ENCODE data around the gene CSNK1D.

Gene CSNK1D

DNA sequence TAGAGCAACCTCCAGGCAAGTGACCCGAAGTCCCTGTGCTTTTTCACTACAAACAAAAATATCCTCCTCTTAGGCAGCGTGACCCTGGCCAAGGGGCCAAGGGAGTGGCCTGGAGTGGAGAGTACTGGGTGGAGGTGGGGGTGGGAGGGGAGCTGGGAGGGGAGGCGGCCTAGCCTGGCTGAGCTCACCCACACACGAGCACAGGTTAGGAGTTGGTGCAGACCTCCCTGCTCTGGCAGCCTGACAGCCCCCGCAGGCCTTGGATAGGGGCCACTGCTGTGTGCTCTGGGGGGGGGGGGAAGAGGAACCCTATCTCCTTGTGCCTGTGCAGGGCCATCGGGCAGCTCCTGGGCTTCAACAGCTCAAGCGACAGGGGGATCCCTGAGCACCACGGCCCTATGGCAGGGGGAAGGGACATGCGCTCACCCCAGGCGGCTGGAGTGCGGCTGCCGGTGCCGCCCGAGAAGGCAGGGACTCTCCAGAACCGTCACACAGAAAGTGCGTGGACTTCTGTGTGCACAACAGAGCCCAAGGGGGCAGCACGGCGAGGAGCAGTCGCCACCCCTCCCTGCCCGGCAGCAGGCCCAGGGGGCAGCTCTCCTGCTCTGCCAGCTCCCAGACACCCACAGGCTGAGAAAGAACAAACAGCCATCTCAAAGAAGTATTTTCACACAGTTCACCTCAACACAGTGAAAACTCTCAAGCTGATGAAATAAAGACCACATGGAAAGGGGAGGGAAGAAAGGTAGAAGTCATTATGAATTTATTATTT lies 31.4 kb downstream of the CSNK1D start:
- DNase-seq (ENCODE audit: insufficient read length, low spot score) (no peak), FAIRE-seq (no peak)

DNA sequence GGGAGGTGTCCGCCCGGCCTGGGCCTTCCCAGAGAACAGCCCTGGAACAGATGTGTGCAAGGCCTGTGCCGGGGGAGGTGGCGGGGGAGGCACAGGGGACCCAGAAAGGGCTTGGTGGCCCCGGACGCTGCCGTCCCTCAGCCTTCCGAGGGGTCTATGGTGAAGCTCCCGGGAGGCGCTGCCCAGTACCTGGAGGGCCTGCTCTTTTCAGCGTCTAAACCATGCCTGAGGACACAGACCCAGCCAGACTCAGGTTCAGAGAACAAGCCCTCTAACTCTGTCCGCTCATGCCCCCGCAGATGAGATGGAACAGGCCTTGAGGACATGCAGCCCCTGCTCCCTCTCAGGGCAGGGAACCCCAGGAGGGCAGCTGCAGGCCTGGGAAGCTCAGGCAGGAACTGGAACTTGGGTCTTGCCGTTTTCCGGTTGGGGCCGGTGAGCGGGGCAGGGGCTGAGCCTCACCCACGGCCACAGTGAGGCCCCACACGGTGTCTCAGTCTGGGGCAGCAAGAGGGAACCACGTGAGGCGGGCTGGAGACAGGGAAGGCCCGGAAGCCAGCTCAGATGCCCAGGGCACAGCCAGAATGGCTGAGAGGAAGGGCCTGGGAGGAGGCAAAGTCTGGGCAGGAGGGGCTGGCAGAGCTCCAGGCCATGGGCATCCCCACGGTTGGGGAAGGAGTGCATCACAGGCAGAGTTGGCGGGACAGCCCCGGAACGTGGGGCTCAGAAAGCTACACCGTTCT lies 32.1 kb downstream of the CSNK1D start:
- FAIRE-seq (no peak), DNase-seq (ENCODE audit: insufficient read length, low spot score) (no peak)

- FAIRE-seq, result no peak
Observed at GRCh38 chr17:82240506-82241182, 32.9 kb downstream of the CSNK1D start.

GRCh38 chr17:82239926-82240505 lies 33.5 kb downstream of the CSNK1D start:
- FAIRE-seq, result no peak
- DNase-seq (ENCODE audit: insufficient read length, low spot score), result no peak

More at GRCh38 chr17:82240506-82241182, 32.9 kb downstream of the CSNK1D start:
- DNase-seq (ENCODE audit: insufficient read length, low spot score), result no peak

- FAIRE-seq (no peak), DNase-seq (ENCODE audit: insufficient read length, low spot score) (no peak)
Observed at GRCh38 chr17:82239401-82239925, 34.0 kb downstream of the CSNK1D start.

DNA sequence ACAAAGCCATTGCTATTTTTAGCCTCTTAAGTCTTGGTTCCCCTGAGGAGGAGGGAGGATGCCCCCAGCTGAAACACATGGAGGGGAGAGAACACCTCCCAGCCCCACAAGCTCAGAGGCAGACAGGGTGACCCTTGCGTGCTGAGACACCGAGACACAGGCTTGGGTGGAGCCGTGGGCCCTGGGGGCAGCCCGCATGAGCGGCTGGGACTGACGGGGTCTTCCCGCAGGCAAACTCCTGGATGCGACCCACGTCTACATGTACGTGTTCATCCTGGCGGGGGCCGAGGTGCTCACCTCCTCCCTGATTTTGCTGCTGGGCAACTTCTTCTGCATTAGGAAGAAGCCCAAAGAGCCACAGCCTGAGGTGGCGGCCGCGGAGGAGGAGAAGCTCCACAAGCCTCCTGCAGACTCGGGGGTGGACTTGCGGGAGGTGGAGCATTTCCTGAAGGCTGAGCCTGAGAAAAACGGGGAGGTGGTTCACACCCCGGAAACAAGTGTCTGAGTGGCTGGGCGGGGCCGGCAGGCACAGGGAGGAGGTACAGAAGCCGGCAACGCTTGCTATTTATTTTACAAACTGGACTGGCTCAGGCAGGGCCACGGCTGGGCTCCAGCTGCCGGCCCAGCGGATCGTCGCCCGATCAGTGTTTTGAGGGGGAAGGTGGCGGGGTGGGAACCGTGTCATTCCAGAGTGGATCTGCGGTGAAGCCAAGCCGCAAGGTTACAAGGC lies 34.9 kb downstream of the CSNK1D start:
- DNase-seq (ENCODE audit: insufficient read length, low spot score), result no peak
- FAIRE-seq, result peak; percentile 57

DNA sequence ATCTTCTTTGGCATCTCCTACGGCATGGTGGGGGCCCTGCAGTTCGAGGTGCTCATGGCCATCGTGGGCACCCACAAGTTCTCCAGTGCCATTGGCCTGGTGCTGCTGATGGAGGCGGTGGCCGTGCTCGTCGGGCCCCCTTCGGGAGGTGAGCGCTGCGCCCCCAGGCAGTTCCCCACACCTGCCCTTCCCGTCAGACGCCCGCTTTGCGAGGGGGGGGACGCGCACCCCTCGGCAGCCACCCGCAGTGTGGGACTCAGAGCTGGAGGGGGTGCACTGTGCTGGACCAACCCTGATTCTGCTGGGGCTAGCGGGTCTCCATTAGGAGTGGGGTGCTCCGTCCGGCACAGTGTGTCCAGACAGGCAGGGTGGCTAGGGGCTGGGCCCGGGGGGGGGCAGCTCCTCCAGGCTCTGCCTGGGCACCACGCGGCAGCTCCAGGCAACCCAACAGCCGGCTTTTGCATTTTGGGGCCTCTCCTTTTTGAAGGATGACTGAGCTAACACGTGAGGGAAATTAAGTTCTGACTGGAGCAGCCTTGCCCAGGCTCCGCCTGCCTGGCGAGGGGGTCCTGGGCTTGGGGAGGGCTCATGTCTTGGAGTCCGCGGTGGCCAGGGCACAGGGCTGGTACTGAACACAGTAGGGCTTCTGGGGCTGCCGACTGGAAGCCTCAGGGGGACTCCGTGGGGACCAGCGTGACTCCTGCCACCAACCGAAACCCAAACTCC lies 35.6 kb downstream of the CSNK1D start:
- no peak for FAIRE-seq
- no peak for DNase-seq (ENCODE audit: insufficient read length, low spot score)

DNA sequence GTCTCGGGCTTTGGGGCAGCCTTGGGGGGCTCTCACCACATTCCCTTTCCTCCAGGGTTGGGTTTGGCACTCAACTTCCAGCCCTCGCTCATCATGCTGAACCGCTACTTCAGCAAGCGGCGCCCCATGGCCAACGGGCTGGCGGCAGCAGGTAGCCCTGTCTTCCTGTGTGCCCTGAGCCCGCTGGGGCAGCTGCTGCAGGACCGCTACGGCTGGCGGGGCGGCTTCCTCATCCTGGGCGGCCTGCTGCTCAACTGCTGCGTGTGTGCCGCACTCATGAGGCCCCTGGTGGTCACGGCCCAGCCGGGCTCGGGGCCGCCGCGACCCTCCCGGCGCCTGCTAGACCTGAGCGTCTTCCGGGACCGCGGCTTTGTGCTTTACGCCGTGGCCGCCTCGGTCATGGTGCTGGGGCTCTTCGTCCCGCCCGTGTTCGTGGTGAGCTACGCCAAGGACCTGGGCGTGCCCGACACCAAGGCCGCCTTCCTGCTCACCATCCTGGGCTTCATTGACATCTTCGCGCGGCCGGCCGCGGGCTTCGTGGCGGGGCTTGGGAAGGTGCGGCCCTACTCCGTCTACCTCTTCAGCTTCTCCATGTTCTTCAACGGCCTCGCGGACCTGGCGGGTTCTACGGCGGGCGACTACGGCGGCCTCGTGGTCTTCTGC lies 36.3 kb downstream of the CSNK1D start:
- DNase-seq (ENCODE audit: insufficient read length, low spot score), result no peak
- no peak for FAIRE-seq

- peak; percentile 64 for FAIRE-seq
Observed at GRCh38 chr17:82236142-82236971, 37.1 kb downstream of the CSNK1D start.

DNA sequence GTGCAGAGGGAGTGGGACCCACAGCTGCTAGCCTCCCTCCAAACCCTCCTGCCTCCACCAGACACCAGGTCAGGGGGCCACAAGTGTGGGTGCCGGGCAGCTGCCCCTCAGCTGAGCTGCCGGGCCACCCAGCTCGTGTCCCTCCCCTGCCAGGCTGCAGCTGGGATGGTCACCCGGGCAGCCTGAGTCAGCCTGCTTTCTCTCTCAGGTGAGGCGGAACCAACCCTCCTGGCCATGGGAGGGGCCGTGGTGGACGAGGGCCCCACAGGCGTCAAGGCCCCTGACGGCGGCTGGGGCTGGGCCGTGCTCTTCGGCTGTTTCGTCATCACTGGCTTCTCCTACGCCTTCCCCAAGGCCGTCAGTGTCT lies 37.7 kb downstream of the CSNK1D start:
- FAIRE-seq, result no peak
- no peak for DNase-seq (ENCODE audit: insufficient read length, low spot score)

More at GRCh38 chr17:82236142-82236971, 37.1 kb downstream of the CSNK1D start:
- peak; percentile 80 for DNase-seq (ENCODE audit: insufficient read length, low spot score)

DNA sequence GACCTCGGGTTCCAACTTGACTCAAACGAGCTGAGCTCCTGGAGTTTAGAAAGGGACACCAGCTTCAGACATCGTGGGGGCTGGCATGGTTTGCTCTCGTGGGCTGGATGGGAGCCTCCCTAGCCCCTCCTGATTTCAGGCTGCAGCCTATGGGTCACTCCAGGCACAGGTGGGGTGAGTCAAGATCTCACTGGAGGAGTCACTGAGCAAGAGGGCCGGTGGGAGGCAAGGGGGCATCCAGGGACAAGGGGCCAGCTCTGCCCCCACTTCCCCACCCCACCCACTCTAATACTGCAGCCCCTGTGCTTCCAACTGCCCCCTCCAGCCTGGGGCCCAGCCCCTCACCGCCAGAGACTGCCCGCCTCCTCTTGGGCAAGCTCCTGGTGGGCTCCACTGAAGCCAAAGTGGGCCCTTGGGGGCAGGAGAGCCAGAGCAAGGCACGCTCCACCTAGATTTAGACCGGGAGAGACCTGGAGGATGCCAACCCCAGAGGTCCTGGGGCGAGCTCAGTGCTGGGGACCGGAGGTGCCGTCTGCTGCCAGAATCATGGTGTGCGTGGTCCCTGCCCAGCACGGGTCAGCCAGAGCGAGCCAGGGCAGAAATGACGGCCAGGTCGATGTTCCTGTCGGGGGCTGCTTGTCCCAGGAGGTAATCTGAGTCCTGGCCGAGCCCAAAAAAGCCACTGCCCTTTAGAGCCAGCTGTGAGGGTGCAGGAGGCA lies 38.3 kb downstream of the CSNK1D start:
- DNase-seq (ENCODE audit: insufficient read length, low spot score), result no peak
- FAIRE-seq, result no peak

DNA sequence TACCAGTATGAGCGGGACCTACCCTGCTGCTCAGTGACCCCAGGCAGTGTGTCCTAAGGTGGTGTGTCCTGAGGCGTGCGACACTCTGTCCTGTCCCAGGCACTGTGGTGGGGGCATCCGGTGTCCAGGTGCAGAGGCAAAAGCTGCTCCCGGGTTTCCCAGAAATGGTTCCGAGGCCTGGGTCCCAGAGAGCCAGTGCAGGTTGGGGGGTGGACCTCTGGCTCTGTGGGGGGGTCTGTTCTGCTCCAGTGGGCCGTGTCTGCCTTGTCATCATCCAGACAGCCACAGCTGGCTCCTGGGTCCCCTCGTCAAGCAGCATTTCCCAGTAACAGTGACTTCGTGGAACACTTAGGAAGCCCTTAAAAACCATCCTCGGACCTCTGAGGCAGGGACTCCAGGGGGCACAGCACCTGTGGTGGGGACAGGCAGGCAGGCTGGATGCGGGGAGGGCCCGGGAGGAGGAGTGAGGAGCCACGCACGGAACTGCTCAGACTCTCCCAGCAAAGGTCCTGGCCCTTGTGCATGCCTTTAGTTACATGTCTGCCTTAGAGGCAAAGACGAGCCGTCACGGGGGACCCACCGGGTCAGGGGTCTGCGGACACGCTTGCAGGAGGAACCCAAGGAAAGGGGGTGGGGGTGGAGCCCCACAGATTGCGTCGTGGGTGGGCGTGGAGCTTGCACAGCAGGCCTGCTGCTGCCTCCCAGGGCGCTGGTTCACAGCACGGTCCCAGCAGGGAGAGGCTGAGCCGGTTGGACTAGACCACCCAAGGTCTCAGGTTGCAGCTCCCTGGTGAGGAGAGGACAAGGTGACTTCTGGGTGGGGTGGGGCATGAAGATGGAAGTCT lies 39.1 kb downstream of the CSNK1D start:
- no peak for FAIRE-seq

GRCh38 chr17:82232876-82233785 lies 40.4 kb downstream of the CSNK1D start:
- FAIRE-seq, result no peak
- DNase-seq (ENCODE audit: insufficient read length, low spot score), result no peak

More for the DNA sequence above, 39.1 kb downstream of the CSNK1D start:
- no peak for DNase-seq (ENCODE audit: insufficient read length, low spot score)

GRCh38 chr17:82232322-82232820 lies 41.1 kb downstream of the CSNK1D start:
- no peak for DNase-seq (ENCODE audit: insufficient read length, low spot score)
- no peak for FAIRE-seq

DNA sequence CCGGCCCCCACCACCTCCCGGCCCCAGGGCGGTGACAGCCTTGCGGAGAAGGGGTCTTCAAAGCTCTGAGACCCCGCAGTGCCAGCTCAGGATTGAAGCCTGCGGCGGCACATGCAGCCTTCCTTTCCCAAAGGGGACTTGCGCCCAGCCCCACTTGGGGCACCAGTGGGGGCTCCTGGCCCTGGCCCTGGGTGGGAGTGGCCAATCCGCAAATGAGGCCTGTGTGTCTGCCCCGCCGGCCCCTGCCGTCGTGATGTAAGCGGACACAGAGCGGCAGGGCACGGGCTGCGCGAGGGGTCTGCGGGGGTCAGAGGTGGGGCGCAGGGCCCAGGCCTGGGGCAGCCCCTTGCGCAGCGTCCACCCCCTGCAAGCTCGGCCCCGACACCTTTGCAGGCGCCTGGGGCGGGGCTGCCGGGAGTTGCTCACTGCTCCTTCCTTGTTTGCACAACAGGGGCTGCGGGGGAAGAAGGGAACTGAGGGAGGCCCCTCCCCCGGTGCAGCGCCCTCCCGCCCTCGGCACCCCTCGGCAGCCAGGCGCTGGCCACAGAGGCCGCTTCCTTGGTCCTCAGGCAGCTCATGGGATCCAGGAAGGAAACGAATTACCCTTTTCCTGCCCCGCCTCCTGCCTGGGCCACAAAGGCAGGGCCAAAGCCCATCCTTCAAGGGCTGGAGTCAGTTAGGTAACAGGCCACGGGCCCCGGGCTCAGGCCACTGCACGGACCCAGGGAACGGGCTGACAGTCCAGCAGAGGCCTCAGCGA lies 41.8 kb downstream of the CSNK1D start:
- DNase-seq (ENCODE audit: insufficient read length, low spot score) (no peak), FAIRE-seq (peak; percentile 40)
